ENCODE results near the gene FADS3. TPM values are rescaled to one million over a fixed set of nuclear protein-coding genes. Genes with fewer than 3 reads are reported as not detected.

The FADS3 gene
- polyA plus RNA-seq, 2 donors: 7.2 to 9.8 TPM

DNA sequence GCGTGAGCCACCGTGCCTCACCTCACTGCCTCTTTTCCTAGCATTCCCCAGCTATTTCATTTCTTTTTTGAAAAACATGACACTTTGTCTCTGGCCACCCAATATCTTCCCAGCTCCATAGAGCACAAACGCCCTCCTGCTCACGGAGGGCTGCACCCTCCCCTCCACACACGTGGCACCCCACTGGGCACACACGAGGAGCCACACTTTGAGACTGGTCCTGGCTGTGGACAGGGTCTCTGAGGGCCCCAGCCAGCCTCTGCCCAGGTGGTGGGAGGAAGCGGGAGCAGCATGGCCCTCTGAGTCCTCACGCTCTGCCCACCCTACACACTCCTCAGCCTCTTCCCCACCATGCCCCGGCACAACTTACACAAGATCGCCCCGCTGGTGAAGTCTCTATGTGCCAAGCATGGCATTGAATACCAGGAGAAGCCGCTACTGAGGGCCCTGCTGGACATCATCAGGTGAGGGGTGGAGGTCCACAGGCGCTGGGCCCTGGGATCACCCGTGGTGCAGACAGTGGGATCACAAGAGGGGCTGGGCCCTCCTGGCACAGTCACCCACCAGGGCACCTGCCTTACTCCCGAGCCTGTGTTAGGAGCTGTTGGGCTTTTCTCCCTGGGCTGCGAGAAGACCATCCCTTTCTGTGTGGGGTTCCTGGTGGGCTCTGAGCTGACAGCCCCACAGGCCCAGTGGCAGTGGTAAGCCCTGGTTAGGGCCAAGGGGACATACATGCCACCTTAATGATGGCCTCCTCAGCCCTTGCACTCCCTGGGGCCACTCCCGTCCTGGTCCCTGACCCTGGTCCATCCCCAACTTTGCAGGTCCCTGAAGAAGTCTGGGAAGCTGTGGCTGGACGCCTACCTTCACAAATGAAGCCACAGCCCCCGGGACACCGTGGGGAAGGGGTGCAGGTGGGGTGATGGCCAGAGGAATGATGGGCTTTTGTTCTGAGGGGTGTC, 26.2 kb downstream of the FADS3 start:
- peaks cover 0 to 3% of the 10 kb centered on the region in 2 donors for H3K36me3 ChIP-seq (ENCODE audit: control insufficient read depth in 2 of 2, insufficient read depth in 2 of 2, low read length in 1 of 2)
- WGBS, 2 donors: 94 to 97% methylated on average over 20 of the region's 20 CpGs

GRCh38 chr11:61863548-61864081, 27.7 kb downstream of the FADS3 start:
- WGBS, 2 donors: 92 to 93% methylated on average over 13 of the region's 13 CpGs
- H3K27ac ChIP-seq (ENCODE audit: low read depth in 2 of 2, low read length in 1 of 2): no peak overlapping the region
- H3K36me3 ChIP-seq (ENCODE audit: control insufficient read depth in 2 of 2, insufficient read depth in 2 of 2, low read length in 1 of 2): peaks cover 0 to 3% of the 10 kb centered on the region in 2 donors
- H3K4me1 ChIP-seq (ENCODE audit: control insufficient read depth in 2 of 2, insufficient read depth in 2 of 2, low read length in 1 of 2): peaks cover 0 to 6% of the 10 kb centered on the region in 2 donors
- H3K27me3 ChIP-seq (ENCODE audit: control insufficient read depth in 1 of 2, insufficient read depth in 2 of 2, low read length in 2 of 2): no peaks in the 10 kb centered on the region
- no peaks in the 10 kb centered on the region for H3K9me3 ChIP-seq (ENCODE audit: control insufficient read depth in 2 of 2, insufficient read depth in 1 of 2, low read depth in 1 of 2, low read length in 1 of 2)
- no peak overlapping the region for H3K4me3 ChIP-seq (ENCODE audit: low read depth in 1 of 2, low read length in 2 of 2)

More for the DNA sequence above, 26.2 kb downstream of the FADS3 start:
- H3K4me1 ChIP-seq (ENCODE audit: control insufficient read depth in 2 of 2, insufficient read depth in 2 of 2, low read length in 1 of 2): peaks cover 0 to 6% of the 10 kb centered on the region in 2 donors
- no peaks in the 10 kb centered on the region for H3K27me3 ChIP-seq (ENCODE audit: control insufficient read depth in 1 of 2, insufficient read depth in 2 of 2, low read length in 2 of 2)
- no peak overlapping the region for H3K27ac ChIP-seq (ENCODE audit: low read depth in 2 of 2, low read length in 1 of 2)
- no peak overlapping the region for H3K4me3 ChIP-seq (ENCODE audit: low read depth in 1 of 2, low read length in 2 of 2)
- no peaks in the 10 kb centered on the region for H3K9me3 ChIP-seq (ENCODE audit: control insufficient read depth in 2 of 2, insufficient read depth in 1 of 2, low read depth in 1 of 2, low read length in 1 of 2)

DNA sequence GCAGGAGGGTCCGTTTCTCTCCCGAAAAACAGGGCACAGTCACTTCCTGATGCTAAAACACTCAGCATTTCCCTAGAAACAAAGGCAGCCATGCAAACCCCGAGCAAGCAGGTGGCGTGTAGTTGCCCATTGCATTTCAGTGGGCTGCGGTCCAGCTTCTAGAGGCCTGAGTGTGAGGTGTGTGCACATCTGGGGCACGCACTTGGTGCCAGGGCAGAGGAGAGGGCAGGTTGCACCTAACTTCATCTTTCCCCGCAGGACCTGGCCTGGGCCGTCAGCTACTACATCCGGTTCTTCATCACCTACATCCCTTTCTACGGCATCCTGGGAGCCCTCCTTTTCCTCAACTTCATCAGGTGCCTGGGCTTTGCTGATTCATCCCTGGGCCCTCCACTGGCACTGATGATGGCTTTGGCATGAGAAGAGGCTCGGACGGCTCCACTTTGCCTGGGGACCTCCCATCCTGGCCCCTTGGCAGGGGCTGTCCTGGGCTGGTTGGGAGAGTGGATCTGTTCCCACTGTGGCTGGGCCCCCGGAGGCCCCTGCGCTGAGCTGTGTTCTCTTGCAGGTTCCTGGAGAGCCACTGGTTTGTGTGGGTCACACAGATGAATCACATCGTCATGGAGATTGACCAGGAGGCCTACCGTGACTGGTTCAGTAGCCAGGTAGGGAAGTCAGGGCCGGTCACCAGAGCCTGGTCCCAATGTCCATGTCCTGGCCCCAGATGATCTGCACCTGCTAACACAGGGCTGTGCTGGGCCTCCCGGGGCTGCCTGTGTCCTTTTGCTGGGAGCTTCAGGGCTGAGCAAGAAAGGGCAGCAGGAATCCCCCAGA, 28.4 kb downstream of the FADS3 start:
- Histone ChIP-seq H3K27ac (ENCODE audit: low read depth in 2 of 2, low read length in 1 of 2) (no peak overlapping the region), H3K27me3 (ENCODE audit: control insufficient read depth in 1 of 2, insufficient read depth in 2 of 2, low read length in 2 of 2) (no peaks in the 10 kb centered on the region), H3K4me3 (ENCODE audit: low read depth in 1 of 2, low read length in 2 of 2) (no peak overlapping the region), H3K36me3 (ENCODE audit: control insufficient read depth in 2 of 2, insufficient read depth in 2 of 2, low read length in 1 of 2) (peaks cover 0 to 3% of the 10 kb centered on the region in 2 donors), H3K9me3 (ENCODE audit: control insufficient read depth in 2 of 2, insufficient read depth in 1 of 2, low read depth in 1 of 2, low read length in 1 of 2) (no peaks in the 10 kb centered on the region), H3K4me1 (ENCODE audit: control insufficient read depth in 2 of 2, insufficient read depth in 2 of 2, low read length in 1 of 2) (peaks cover 0 to 6% of the 10 kb centered on the region in 2 donors)
- 92 to 94% methylated on average over 18 of the region's 18 CpGs for WGBS, 2 donors

- Histone ChIP-seq H3K9me3 (ENCODE audit: control insufficient read depth in 2 of 2, insufficient read depth in 1 of 2, low read depth in 1 of 2, low read length in 1 of 2) (no peaks in the 10 kb centered on the region), H3K4me3 (ENCODE audit: low read depth in 1 of 2, low read length in 2 of 2) (no peak overlapping the region), H3K27me3 (ENCODE audit: control insufficient read depth in 1 of 2, insufficient read depth in 2 of 2, low read length in 2 of 2) (no peaks in the 10 kb centered on the region), H3K4me1 (ENCODE audit: control insufficient read depth in 2 of 2, insufficient read depth in 2 of 2, low read length in 1 of 2) (peaks cover 0 to 6% of the 10 kb centered on the region in 2 donors), H3K36me3 (ENCODE audit: control insufficient read depth in 2 of 2, insufficient read depth in 2 of 2, low read length in 1 of 2) (peaks cover 0 to 3% of the 10 kb centered on the region in 2 donors), H3K27ac (ENCODE audit: low read depth in 2 of 2, low read length in 1 of 2) (no peak overlapping the region)
- WGBS, 2 donors: 73 to 76% methylated on average over 9 of the region's 9 CpGs
Measured at GRCh38 chr11:61861634-61862033, 29.7 kb downstream of the FADS3 start.

- Histone ChIP-seq H3K9me3 (ENCODE audit: control insufficient read depth in 2 of 2, insufficient read depth in 1 of 2, low read depth in 1 of 2, low read length in 1 of 2) (no peaks in the 10 kb centered on the region), H3K27me3 (ENCODE audit: control insufficient read depth in 1 of 2, insufficient read depth in 2 of 2, low read length in 2 of 2) (no peaks in the 10 kb centered on the region), H3K4me3 (ENCODE audit: low read depth in 1 of 2, low read length in 2 of 2) (no peak overlapping the region), H3K4me1 (ENCODE audit: control insufficient read depth in 2 of 2, insufficient read depth in 2 of 2, low read length in 1 of 2) (peaks cover 0 to 3% of the 10 kb centered on the region in 2 donors), H3K27ac (ENCODE audit: low read depth in 2 of 2, low read length in 1 of 2) (no peak overlapping the region), H3K36me3 (ENCODE audit: control insufficient read depth in 2 of 2, insufficient read depth in 2 of 2, low read length in 1 of 2) (peaks cover 0 to 3% of the 10 kb centered on the region in 2 donors)
- WGBS, 2 donors: 62 to 66% methylated on average over 16 of the region's 16 CpGs
Measured at GRCh38 chr11:61860054-61860903, 31.1 kb downstream of the FADS3 start.

DNA sequence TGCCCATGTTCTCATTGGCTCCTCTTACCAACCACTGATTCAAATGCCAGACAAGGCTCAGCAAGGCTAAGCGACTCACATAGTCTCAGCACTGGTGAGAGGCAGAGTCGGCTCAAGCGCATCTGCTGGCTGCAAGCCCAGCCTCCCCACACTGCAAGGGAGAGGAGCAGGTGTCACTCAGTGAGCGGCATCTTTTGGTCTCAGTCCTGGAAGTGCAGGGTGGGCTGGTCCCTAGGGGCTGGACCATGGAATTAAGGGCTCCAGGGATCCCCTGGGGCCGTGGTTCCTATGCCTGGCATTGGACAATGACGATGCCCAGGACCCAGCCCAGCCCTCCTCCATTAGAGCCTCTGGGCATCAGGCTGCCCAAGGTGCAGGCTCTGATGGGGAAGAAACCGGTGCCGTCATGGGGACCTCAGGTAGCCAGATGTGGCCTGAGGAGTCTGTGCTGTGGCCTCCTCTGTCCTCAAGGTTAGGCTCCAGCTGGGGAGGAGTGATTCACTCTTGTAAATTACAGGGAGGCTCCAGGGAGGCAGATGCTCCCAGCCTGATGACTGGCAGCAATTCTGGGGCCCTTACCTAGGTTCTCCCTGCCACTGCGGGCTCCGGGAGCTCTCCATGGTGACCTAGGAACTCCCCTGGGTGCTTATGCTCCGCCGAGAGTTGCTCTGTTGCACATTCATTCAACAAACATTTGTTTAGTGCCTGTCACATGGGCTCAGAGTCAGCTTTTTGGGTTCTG, 35.2 kb downstream of the FADS3 start:
- no peaks in the 10 kb centered on the region for H3K36me3 ChIP-seq (ENCODE audit: control insufficient read depth in 2 of 2, insufficient read depth in 2 of 2, low read length in 1 of 2)
- H3K4me1 ChIP-seq (ENCODE audit: control insufficient read depth in 2 of 2, insufficient read depth in 2 of 2, low read length in 1 of 2): peaks cover 0 to 8% of the 10 kb centered on the region in 2 donors
- no peaks in the 10 kb centered on the region for H3K27me3 ChIP-seq (ENCODE audit: control insufficient read depth in 1 of 2, insufficient read depth in 2 of 2, low read length in 2 of 2)
- 84 to 92% methylated on average over 12 of the region's 12 CpGs for WGBS, 2 donors
- no peaks in the 10 kb centered on the region for H3K9me3 ChIP-seq (ENCODE audit: control insufficient read depth in 2 of 2, insufficient read depth in 1 of 2, low read depth in 1 of 2, low read length in 1 of 2)
- no peak overlapping the region for H3K27ac ChIP-seq (ENCODE audit: low read depth in 2 of 2, low read length in 1 of 2)
- no peak overlapping the region for H3K4me3 ChIP-seq (ENCODE audit: low read depth in 1 of 2, low read length in 2 of 2)

GRCh38 chr11:61854966-61855714, 36.2 kb downstream of the FADS3 start:
- H3K4me3 ChIP-seq (ENCODE audit: low read depth in 1 of 2, low read length in 2 of 2): no peak overlapping the region
- H3K4me1 ChIP-seq (ENCODE audit: control insufficient read depth in 2 of 2, insufficient read depth in 2 of 2, low read length in 1 of 2): peaks cover 0 to 6% of the 10 kb centered on the region in 2 donors
- H3K36me3 ChIP-seq (ENCODE audit: control insufficient read depth in 2 of 2, insufficient read depth in 2 of 2, low read length in 1 of 2): no peaks in the 10 kb centered on the region
- WGBS, 2 donors: 88 to 89% methylated on average over 14 of the region's 14 CpGs
- no peaks in the 10 kb centered on the region for H3K9me3 ChIP-seq (ENCODE audit: control insufficient read depth in 2 of 2, insufficient read depth in 1 of 2, low read depth in 1 of 2, low read length in 1 of 2)
- H3K27ac ChIP-seq (ENCODE audit: low read depth in 2 of 2, low read length in 1 of 2): no peak overlapping the region
- no peaks in the 10 kb centered on the region for H3K27me3 ChIP-seq (ENCODE audit: control insufficient read depth in 1 of 2, insufficient read depth in 2 of 2, low read length in 2 of 2)

GRCh38 chr11:61854206-61854895, 37.0 kb downstream of the FADS3 start:
- no peaks in the 10 kb centered on the region for H3K36me3 ChIP-seq (ENCODE audit: control insufficient read depth in 2 of 2, insufficient read depth in 2 of 2, low read length in 1 of 2)
- no peak overlapping the region for H3K27ac ChIP-seq (ENCODE audit: low read depth in 2 of 2, low read length in 1 of 2)
- H3K4me3 ChIP-seq (ENCODE audit: low read depth in 1 of 2, low read length in 2 of 2): no peak overlapping the region
- 90 to 92% methylated on average over 17 of the region's 17 CpGs for WGBS, 2 donors
- H3K9me3 ChIP-seq (ENCODE audit: control insufficient read depth in 2 of 2, insufficient read depth in 1 of 2, low read depth in 1 of 2, low read length in 1 of 2): no peaks in the 10 kb centered on the region
- H3K4me1 ChIP-seq (ENCODE audit: control insufficient read depth in 2 of 2, insufficient read depth in 2 of 2, low read length in 1 of 2): peaks cover 0 to 6% of the 10 kb centered on the region in 2 donors
- no peaks in the 10 kb centered on the region for H3K27me3 ChIP-seq (ENCODE audit: control insufficient read depth in 1 of 2, insufficient read depth in 2 of 2, low read length in 2 of 2)

Measured in esophagus (tissue), 2 donors.